Tibial nerve (tissue), 4 donors: ENCODE results near the gene EPRS1. TPM values are rescaled to one million over a fixed set of nuclear protein-coding genes. Genes with fewer than 3 reads are reported as not detected.

Experiments used
- DNase-seq, 2 donors: peaks; one replicate each; pipeline ENCODE4 v3.0.0-alpha.2; 2019; ENCODE audit warnings: low spot score in 2 of 2
- H3K27ac ChIP-seq, 4 donors: fragments of 200-600 bp; sonication (generic) in 3 of 4; one replicate each; pipeline ENCODE4 v1.5.1; 2017 to 2019; ENCODE audit warnings: mild to moderate bottlenecking in 1 of 4
- H3K27me3 ChIP-seq, 2 donors: fragments of 200-600 bp; sonication (generic) in 1 of 2; one replicate each; pipeline versions ENCODE4 v1.5.1 to v1.6.0; 2017 to 2019
- H3K36me3 ChIP-seq, 3 donors: fragments of 200-600 bp; sonication (generic); one replicate each; pipeline ENCODE4 v1.5.1; 2018 to 2019
- H3K4me1 ChIP-seq, 4 donors: fragments of 200-600 bp; sonication (generic) in 3 of 4; one replicate each; pipeline ENCODE4 v1.5.1; 2017 to 2019
- H3K4me3 ChIP-seq, 4 donors: fragments of 200-600 bp; sonication (generic) in 3 of 4; one replicate each; pipeline ENCODE4 v1.5.1; 2017 to 2019; ENCODE audit warnings: mild to moderate bottlenecking in 1 of 4, moderate library complexity in 1 of 4
- H3K9me3 ChIP-seq, 4 donors: fragments of 200-600 bp; sonication (generic) in 3 of 4; one replicate each; pipeline ENCODE4 v1.5.1; 2017 to 2019
- EP300 ChIP-seq, 2 donors: sonication (generic); formaldehyde crosslinking; IDR thresholded peaks; one replicate each; pipeline ENCODE4 v1.6.1; 2017; ENCODE audit warnings: antibody characterized with exemption in 2 of 2, mild to moderate bottlenecking in 1 of 2
- POLR2A ChIP-seq, 2 donors: fragments of 450-650 bp; IDR thresholded peaks; one replicate each; pipeline ENCODE4 v1.6.1; 2017; ENCODE audit warnings: antibody characterized with exemption in 2 of 2, mild to moderate bottlenecking in 2 of 2, moderate library complexity in 2 of 2
- WGBS, 2 donors: methylation state at CpG; one replicate each; pipeline ENCODE4 v1.1.5; 2018; 5-methylcytosine and 5-hydroxymethylcytosine counted together
- total RNA-seq, 4 donors: library from RNA; depleted of rRNA; stranded (reverse); fragments of >200 nt; gene quantifications; one replicate each; pipeline ENCODE4 v1.1.0, GENCODE V29; 2016
- TF ChIP-seq, protein P1 (sequence below), 5 experiments: fragments of 200-600 bp in 3 of 5; fragments of 450-650 bp in 2 of 5; sonication (generic) in 3 of 5; IDR thresholded peaks; one replicate each; pipeline ENCODE4 v1.5.1; 2016 to 2019; ENCODE audit warnings: antibody characterized with exemption in 5 of 5, mild to moderate bottlenecking in 3 of 5, moderate library complexity in 2 of 5

Gene EPRS1
- total RNA-seq, 4 donors from 2014 or later = 38.1 to 53.8 (median 43.4) TPM

DNA sequence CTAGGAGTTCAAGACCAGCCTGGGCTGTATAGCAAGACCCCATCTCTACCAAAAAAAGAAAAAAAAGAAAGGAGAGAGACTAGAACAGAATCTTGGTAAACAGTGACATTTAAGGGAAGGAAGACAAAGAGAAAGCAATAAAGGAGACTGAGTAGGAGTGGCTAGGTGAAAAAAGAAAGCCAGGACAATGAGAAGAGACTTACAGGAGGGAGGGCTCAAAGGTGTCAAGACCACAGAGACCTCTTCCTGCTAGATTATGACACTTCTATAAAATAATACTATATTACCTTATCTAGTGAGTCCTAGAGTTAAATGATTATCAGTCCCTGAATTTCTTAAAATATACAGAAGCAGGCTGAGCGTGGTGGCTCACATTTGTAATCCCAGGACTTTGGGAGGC is 10.1 kb upstream of the EPRS1 start:
- no peak for DNase-seq
- 83 to 89% methylated on average over 1 of the region's 1 CpG for WGBS, 2 donors
- H3K4me3 ChIP-seq = no peak overlapping the region
- no peaks in the 10 kb centered on the region for H3K27me3 ChIP-seq
- H3K4me1 ChIP-seq = no peaks in the 10 kb centered on the region
- no peak overlapping the region for H3K27ac ChIP-seq
- TF ChIP-seq POLR2A (IDR thresholded peaks at IDR 0.05) = no peak
- TF ChIP-seq EP300 (IDR thresholded peaks at IDR 0.05) = no peak
- TF ChIP-seq, protein P1, sequence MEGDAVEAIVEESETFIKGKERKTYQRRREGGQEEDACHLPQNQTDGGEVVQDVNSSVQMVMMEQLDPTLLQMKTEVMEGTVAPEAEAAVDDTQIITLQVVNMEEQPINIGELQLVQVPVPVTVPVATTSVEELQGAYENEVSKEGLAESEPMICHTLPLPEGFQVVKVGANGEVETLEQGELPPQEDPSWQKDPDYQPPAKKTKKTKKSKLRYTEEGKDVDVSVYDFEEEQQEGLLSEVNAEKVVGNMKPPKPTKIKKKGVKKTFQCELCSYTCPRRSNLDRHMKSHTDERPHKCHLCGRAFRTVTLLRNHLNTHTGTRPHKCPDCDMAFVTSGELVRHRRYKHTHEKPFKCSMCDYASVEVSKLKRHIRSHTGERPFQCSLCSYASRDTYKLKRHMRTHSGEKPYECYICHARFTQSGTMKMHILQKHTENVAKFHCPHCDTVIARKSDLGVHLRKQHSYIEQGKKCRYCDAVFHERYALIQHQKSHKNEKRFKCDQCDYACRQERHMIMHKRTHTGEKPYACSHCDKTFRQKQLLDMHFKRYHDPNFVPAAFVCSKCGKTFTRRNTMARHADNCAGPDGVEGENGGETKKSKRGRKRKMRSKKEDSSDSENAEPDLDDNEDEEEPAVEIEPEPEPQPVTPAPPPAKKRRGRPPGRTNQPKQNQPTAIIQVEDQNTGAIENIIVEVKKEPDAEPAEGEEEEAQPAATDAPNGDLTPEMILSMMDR (IDR thresholded peaks at IDR 0.05) = no peak
- H3K9me3 ChIP-seq = no peaks in the 10 kb centered on the region
- peaks cover 0 to 56% (median 5%) of the 10 kb centered on the region in 3 donors for H3K36me3 ChIP-seq

DNA sequence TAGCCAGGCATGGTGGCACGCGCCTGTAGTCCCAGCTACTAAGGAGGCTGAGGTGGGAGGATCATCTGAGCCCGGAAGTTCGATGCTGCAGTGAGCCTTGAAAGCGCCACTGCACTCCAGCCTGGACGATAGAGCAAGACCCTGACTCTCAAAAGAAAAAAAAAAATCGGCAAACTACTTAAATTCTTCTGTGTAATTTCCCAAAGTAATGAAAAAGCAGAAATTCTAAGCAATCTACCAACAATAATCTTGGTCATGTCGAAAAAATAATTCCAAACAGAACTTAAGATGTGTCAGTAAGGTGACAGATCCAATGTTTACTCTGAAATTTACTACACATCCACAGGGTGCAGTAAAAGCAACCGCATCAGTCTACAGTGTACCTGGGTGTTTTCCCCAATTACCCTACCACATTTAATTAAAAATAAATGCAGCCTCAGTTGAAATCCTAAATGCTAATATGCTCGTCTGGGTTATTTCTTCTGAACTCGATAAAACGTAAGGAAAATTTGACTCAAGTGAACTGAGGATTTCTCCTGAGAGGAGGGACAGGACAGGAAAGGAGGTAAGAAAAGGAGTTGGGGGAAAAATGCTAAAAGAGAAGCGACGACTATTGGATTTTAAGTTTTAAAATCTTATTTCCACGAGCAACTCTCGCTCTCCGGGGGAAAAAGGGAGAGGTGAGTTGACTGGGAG is 801 bp downstream of the EPRS1 start:
- no peaks in the 10 kb centered on the region for H3K27me3 ChIP-seq
- H3K27ac ChIP-seq = peak overlapping the region; percentile 60 to 93 (median 88)
- WGBS, 2 donors = 28% methylated on average over 17 of the region's 17 CpGs
- TF ChIP-seq, protein P1 (IDR thresholded peaks at IDR 0.05) = no peak
- TF ChIP-seq POLR2A (IDR thresholded peaks at IDR 0.05) (no peak), EP300 (IDR thresholded peaks at IDR 0.05) (no peak)
- no peaks in the 10 kb centered on the region for H3K9me3 ChIP-seq
- peak overlapping the region; percentile 68 to 90 (median 78) for H3K4me3 ChIP-seq
- H3K4me1 ChIP-seq = peaks cover 0 to 27% (median 9%) of the 10 kb centered on the region in 4 donors
- peaks cover 0 to 10% (median 0%) of the 10 kb centered on the region in 3 donors for H3K36me3 ChIP-seq
- DNase-seq = no peak

DNA sequence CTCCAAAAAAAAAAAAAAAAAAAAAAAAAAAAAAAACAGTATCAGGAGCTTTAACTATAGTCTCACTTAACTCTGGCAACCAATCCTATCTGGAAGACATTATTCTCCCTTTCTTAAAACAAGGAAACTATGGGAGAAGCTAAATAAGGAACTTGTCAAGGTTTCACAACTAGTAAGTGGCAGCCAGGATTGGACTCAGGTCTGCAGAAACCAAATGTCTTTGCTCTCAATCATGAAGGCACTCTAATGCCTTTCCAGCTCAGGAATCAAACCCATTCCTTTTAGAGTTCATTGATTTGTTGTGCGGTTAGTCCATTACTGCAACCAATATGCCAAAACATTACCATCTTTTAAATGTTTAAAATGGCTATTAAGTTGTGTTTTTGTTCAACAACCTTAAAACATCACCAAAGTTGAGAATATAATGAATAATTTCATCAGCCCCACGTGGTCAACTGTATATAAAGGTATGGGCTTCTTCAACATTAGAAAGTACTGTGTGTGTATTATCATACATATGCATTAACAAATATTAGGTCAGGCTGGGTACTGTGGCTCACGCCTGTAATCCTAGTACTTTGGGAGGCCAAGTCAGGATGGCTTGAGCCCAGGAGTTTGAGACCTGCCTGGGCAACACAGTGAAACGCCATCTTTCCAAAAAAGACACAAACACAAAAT is 1.5 kb downstream of the EPRS1 start:
- H3K4me3 ChIP-seq = peak overlapping the region in 2 of 4 donors; percentile 68 to 90
- peak overlapping the region in 2 of 4 donors; percentile 88 to 93 for H3K27ac ChIP-seq
- WGBS, 2 donors = 71 to 73% methylated on average over 4 of the region's 4 CpGs

DNA sequence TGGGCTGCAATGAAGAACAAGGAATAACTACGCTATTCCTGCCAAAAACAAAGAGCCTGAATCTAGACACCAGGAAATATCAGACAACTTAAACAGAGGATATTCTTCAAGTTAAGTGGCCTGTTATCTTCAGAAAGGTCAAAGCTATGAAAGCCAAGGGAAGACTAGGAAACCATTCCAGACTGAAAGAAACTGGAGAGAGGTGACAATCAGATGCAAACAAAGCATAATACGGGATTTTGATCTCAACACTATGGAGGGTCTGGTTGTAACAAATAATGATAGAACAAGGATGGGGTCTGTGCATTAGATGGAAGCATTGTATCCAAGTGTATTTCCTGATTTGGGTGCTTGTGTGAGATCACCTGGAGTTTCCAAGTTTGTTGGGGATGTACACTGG is 2.7 kb downstream of the EPRS1 start:
- H3K4me3 ChIP-seq = no peak overlapping the region
- no peaks in the 10 kb centered on the region for H3K9me3 ChIP-seq
- TF ChIP-seq EP300 (IDR thresholded peaks at IDR 0.05) = no peak
- TF ChIP-seq POLR2A (IDR thresholded peaks at IDR 0.05) = no peak
- TF ChIP-seq, protein P1 (IDR thresholded peaks at IDR 0.05) = no peak
- H3K27me3 ChIP-seq = no peaks in the 10 kb centered on the region
- peaks cover 0 to 27% (median 9%) of the 10 kb centered on the region in 4 donors for H3K4me1 ChIP-seq
- no peak for DNase-seq
- H3K36me3 ChIP-seq = peaks cover 0 to 22% (median 4%) of the 10 kb centered on the region in 3 donors
- WGBS, 2 donors = 73% methylated on average over 2 of the region's 2 CpGs
- H3K27ac ChIP-seq = no peak overlapping the region

More for the DNA sequence above, 1.5 kb downstream of the EPRS1 start:
- Histone ChIP-seq H3K27me3 (no peaks in the 10 kb centered on the region), H3K9me3 (no peaks in the 10 kb centered on the region), H3K36me3 (peaks cover 0 to 10% (median 0%) of the 10 kb centered on the region in 3 donors), H3K4me1 (peaks cover 0 to 27% (median 9%) of the 10 kb centered on the region in 4 donors)
- no peak for DNase-seq
- TF ChIP-seq EP300 (IDR thresholded peaks at IDR 0.05) (no peak), POLR2A (IDR thresholded peaks at IDR 0.05) (no peak)
- TF ChIP-seq, protein P1 (IDR thresholded peaks at IDR 0.05) = no peak
